ENCODE results near the gene KRTAP4-1.
"Not testable (repeated sequence)": the region's sequence is repeated elsewhere in the genome, so short reads cannot be mapped to it uniquely, and the experiment has no call there.

The KRTAP4-1 gene

DNA sequence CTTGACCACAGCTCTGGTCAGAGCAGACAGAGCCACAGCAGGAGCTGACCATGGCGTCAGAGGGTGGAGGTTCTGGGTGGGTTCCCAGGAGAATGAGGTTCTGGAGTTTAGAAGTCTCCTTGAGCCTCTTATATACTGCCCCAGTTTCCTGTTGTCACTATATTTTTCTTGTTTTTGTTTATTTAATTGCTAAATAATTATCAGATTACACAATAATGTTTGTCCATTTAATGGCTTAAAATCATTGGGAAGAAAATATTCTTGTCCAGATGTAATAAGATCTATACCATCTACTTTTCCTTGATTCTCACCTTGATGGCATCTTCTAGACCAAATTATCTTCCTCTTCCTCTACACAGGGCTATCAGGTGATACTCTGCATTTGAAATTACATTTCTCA lies 16.6 kb downstream of the KRTAP4-1 start, which contains the start of gene KRTAP4-3:
KRTAP4-3 (minus strand) TSS at position 101 of the 400 bp plus-strand sequence; CDS start at position 52, 49 bp downstream.
- no peak for DNase-seq

GRCh38 chr17:41167561-41167960 lies 17.1 kb downstream of the KRTAP4-1 start:
- no peak for DNase-seq

DNA sequence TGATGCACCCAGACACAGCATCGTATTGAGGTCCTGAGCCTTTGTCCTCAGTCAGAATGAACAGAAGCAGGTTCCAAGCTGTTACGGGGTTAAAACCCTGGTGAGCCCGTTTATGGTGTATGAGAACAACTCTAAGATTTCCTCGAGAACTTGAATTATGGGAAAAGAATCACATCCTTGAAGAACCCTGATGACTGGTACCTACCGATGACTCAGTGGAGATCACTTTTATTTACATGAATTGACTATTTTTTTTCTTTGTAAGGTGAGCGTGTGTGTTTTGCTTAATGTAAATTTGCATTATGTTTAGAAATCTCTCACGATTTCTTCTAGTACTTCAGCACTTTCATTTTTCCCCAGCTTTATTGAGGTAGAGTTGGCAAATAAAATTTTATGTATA lies 20.9 kb downstream of the KRTAP4-1 start:
- no peak for DNase-seq

- DNase-seq = no peak
These were observed 24.1 kb downstream of the KRTAP4-1 start, which contains the start of gene KRTAP4-4 for GRCh38 chr17:41160648-41161047. Gene KRTAP4-4 (minus strand): TSS chr17:41160748. CDS start chr17:41160691, 57 bp downstream.

DNA sequence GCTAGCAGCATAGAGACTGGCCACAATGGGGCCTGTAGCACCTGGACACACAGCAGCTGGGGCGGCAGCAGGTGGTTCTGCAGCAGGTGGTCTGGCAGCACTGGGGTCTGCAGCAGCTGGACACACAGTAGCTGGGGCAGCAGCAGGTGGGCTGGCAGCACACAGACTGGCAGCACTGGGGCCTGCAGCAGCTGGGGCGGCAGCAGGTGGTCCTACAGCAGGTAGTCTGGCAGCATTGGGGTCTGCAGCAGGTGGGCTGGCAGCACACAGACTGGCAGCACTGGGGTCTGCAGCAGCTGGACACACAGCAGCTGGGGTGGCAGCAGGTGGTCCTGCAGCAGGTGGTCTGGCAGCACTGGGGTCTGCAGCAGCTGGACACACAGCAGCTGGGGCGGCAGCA lies 24.5 kb downstream of the KRTAP4-1 start:
- not testable (repeated sequence) for DNase-seq

GRCh38 chr17:41153856-41154255 lies 30.9 kb downstream of the KRTAP4-1 start:
- no peak for DNase-seq

GRCh38 chr17:41151525-41151924 lies 33.2 kb downstream of the KRTAP4-1 start:
- DNase-seq = no peak

GRCh38 chr17:41150026-41150425 lies 34.7 kb downstream of the KRTAP4-1 start:
- no peak for DNase-seq

DNA sequence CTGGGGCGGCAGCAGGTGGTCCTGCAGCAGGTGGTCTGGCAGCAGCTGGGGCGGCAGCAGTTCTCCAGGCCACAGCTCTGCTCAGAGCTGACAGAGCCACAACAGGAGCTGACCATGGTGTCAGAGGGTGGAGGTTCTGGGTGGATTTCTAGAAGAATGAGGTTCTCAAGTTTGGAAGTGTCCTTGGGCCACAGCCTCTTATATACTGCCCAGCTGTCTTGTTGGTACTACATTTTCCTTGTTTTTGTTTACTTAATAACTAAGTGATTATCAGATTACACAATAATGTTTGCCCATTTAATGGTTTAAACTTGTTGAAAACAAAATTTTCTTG lies 35.1 kb downstream of the KRTAP4-1 start, which contains the start of gene KRTAP4-5:
KRTAP4-5 (minus strand) TSS at position 174 of the 334 bp plus-strand sequence; CDS start at position 116, 58 bp downstream.
- DNase-seq = no peak

GRCh38 chr17:41148971-41149651 lies 35.6 kb downstream of the KRTAP4-1 start:
- not testable (repeated sequence) for DNase-seq

DNA sequence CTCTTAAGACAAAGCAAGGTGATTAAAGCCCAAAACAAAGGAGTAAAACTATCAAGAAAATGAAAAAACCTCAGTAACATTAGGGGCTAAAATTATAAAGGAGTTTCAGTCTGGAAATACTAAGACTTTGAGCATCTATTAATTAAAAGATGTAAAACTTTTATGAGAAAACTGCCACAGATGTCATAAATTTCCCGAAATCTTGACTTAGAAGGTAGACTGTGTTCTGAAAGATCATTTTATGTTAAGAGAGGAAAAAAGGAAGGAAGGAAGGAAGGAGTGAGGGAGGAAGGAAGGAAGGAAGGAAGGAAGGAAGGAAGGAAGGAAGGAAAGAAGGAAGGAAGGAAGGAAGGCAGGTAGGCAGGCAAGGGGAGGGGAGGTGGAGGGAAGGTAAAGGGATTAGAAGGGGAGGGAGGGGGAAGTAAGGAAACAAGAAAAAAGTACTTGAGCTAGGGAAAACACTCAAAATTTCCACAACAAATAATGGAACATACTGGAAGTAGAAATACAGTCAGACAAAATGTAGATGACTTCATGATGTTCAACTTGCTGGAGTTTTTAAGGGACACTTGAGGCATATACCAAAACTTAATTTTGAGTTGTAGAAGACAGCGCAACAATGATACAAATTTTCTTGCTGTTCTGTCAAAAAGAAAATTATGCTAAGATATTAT lies 37.0 kb downstream of the KRTAP4-1 start:
- DNase-seq = no peak

DNA sequence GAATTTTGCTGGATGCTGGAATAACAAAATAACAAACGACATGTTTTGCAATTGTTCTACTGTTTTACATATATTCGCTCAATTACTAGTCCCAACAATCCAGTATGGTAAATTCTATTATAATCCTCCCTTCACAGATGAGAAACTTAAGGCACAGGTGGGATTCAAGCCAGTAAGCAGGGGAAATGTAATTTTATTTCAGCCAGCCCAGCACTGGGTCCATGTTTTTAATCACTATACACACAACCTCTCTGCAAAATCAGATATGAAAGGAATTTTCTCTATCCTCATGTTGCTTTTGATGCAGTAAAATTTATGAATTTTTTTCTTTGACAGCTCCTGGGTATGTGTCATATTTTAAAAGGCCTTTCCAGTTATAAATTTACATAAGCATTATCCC lies 39.5 kb downstream of the KRTAP4-1 start:
- DNase-seq = no peak

- DNase-seq = no peak
These were observed 39.9 kb downstream of the KRTAP4-1 start for GRCh38 chr17:41144846-41145245.

DNA sequence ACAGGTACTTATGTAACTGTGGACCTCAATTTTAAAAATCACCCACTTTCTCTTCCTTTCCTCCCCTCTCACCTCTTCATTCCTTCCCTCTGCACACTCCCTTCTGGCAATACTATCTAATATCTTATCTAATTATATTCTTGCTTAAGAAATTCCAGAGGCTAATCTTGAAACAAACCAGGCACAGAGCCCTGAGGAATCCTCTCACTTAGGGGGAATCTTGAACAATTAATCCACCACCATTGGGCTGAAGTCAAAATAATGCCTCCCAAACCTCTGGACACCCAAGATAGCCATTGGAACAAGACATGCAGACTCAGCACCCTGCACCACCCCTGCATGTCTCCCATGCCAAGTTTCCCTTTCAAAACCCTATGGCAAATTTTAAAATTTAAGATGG lies 43.4 kb downstream of the KRTAP4-1 start:
- DNase-seq = no peak

DNA sequence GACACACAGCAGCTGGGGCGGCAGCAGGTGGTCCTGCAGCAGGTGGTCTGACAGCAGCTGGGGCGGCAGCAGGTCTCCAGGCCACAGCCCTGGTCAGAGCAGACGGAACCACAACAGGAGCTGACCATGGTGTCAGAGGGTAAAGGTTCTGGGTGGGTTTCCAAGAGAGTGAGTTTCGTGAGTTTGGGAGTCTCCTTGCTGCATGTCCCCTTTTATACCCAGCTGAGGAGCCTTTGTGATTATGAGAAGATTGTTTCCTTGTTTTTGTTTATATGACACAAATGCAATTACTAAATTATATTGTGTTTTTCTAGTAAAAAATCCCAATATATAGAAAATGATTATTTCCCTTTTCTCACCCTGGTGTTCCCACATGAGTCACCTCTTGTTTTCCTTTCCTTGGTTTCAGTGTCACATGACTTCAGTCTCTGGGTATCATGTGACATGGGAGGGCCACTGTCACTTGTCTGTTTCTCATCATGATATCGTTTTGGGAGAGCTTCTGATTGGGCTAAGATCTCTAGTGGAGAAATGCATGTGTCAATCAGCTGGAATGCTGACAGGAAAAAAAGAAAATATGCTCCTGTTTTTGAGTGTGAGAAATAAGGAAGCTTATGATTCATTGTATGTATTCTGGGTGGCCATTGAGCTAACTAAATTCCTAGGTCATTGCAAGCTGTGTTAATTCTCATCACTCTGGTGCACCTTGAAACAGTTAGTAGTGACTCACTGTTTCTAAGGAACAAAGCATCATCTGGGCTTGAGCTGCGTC lies 44.2 kb downstream of the KRTAP4-1 start, which contains the start of gene KRTAP4-6:
KRTAP4-6 (minus strand) TSS at position 185 of the 772 bp plus-strand sequence; CDS start at position 128, 57 bp downstream.
- no peak for DNase-seq

DNA sequence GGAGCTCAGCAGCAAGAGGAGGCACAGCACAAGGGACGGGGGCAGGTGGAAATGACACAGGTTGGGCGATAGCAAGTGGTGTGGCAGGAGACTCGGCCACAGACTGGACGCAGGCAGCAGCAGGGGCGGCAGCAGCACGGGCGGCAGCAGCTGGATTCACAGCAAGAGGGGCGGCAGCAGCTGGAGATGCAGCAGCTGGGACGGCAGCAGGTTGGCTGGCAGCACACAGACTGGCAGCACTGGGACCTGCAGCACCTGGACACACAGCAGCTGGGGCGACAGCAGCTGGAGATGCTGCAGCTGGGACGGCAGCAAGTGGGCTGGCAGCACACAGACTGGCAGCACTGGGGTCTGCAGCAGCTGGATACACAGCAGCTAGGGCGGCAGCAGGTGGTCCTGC lies 44.8 kb downstream of the KRTAP4-1 start:
- not testable (repeated sequence) for DNase-seq

All from NCI-H345 (cell line).